ENCODE measurements around the gene DNAJC1. TPM values are rescaled to one million over a fixed set of nuclear protein-coding genes. Genes with fewer than 3 reads are reported as not detected.

DNAJC1 gene
- total and polyA plus RNA-seq, 10 of the 15 experiments (the other 5 are each of a cell fraction or from before 2014, with no cell fraction given) = 2.5 to 39.3 (median 20.4) TPM

DNA sequence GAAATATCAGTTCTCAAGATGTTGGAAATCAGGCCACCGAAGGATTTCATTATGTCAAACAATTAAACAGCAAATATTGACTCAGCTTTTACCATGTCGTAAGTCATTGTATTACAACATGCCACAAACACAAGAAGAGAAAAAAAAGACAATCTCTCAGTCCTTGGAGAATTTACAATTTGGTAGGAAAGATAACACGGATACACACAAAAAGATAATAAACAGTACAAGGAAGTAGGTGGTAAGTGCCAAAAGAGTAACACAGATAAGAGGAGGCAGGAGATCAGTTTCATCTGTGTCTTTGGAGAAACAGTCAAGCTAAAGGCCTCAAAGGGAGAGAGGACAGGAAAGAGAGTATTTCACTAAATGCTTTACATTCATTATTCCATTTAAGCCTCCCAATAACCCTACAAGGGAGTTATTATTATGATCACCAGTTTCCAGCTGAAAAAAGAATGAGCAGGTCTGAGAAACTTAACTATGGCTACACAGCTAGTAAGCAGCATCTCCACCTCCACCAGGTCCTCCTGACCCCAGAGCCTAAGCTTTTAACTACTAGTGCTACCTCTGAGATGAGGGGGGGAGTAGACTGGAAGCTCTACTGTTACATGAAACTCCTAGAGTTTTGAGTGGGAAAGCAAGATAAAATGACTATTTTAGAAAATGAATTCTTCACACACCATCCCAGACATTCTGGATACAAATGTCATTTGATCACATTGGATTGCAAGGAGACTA, 13.9 kb upstream of the DNAJC1 start:
- no TSS peak for BruUV-seq (replicated peaks)
- H3K4me2 ChIP-seq (ENCODE audit: control insufficient read depth, insufficient read depth) = no peak overlapping the region
- no peaks in the 10 kb centered on the region for H3K4me1 ChIP-seq (ENCODE audit: control insufficient read depth, insufficient read depth, low read length)
- DNase-seq (ENCODE audit: low read depth, low spot score) (no peak), FAIRE-seq (no peak), ATAC-seq (no peak)
- no peak overlapping the region for H2AFZ ChIP-seq (ENCODE audit: control insufficient read depth, low read depth, low read length)
- ChIA-PET SMC1A (ENCODE audit: uncharacterized antibody, unreplicated experiment) (interaction anchor here (0.9 to 1.1 kb wide), 2 partner anchors 20 to 24 kb away, joined by 3 read pairs; no protein-coding TSS in a partner anchor), RAD21 (ENCODE audit: unreplicated experiment) (no interaction called here), CTCF (interaction anchor here (0.6 to 2.5 kb wide), 6 partner anchors 12 to 1714 kb away, joined by 3 to 9 read pairs (median 4); no protein-coding TSS in a partner anchor), POLR2A (no interaction called here)
- H3K9ac ChIP-seq (ENCODE audit: control insufficient read depth, insufficient read depth, low read length) = no peak overlapping the region
- no peaks in the 10 kb centered on the region for H4K20me1 ChIP-seq (ENCODE audit: control insufficient read depth, insufficient read depth)
- no peaks in the 10 kb centered on the region for H3K27me3 ChIP-seq (replicated peaks in 1 of 2; ENCODE audit: control insufficient read depth in 2 of 2, insufficient read depth in 2 of 2, low read length in 1 of 2)
- intact Hi-C loops (cut with micrococcal nuclease; ENCODE audit: unreplicated experiment) = no loop called here
- H3K36me3 ChIP-seq (ENCODE audit: control insufficient read depth in 2 of 2, insufficient read depth in 2 of 2, low read length in 1 of 2) = no peaks in the 10 kb centered on the region
- WGBS (ENCODE audit: insufficient coverage, insufficient replicate concordance, low lambda C conversion rate, missing lambda C conversion rate) = 98% methylated on average over 3 of the region's 3 CpGs
- H3K9me3 ChIP-seq (replicated peaks; ENCODE audit: control insufficient read depth, insufficient read depth, low read length) = no peaks in the 10 kb centered on the region
- H3K4me3 ChIP-seq = no peak overlapping the region
- in situ Hi-C loops (cut with MboI) = no loop called here
- no peak overlapping the region for H3K27ac ChIP-seq (ENCODE audit: control insufficient read depth, insufficient read depth)
- no peaks in the 10 kb centered on the region for H3K79me2 ChIP-seq (ENCODE audit: control insufficient read depth, insufficient read depth, low read length)
- TF ChIP-seq HDAC2 (IDR thresholded peaks at IDR 0.05) (no peak), ZNF384 (IDR thresholded peaks at IDR 0.05; ENCODE audit: borderline replicate concordance, low read depth, low read length) (no peak), MXI1 (IDR thresholded peaks at IDR 0.05; ENCODE audit: low read depth, low read length) (no peak), WRNIP1 (IDR thresholded peaks at IDR 0.05; ENCODE audit: borderline replicate concordance, low read depth, low read length) (no peak), POLR2AphosphoS5 (IDR thresholded peaks at IDR 0.05; ENCODE audit: low read length) (no peak), ZZZ3 (IDR thresholded peaks at IDR 0.05; ENCODE audit: control insufficient read depth, insufficient read length, low read depth) (no peak), ATF7 (IDR thresholded peaks at IDR 0.05; ENCODE audit: low read depth) (no peak), SPI1 (IDR thresholded peaks at IDR 0.05; ENCODE audit: borderline replicate concordance, insufficient read depth, low read depth, low read length) (no peak), CHD4 (IDR thresholded peaks at IDR 0.05) (no peak), CHD1 (IDR thresholded peaks at IDR 0.05; ENCODE audit: low read depth, low read length) (no peak), GABPA (IDR thresholded peaks at IDR 0.05; ENCODE audit: low read depth) (no peak), IKZF1 (conservative IDR thresholded peaks at IDR 0.05) (no peak)
- TF ChIP-seq, protein P1, sequence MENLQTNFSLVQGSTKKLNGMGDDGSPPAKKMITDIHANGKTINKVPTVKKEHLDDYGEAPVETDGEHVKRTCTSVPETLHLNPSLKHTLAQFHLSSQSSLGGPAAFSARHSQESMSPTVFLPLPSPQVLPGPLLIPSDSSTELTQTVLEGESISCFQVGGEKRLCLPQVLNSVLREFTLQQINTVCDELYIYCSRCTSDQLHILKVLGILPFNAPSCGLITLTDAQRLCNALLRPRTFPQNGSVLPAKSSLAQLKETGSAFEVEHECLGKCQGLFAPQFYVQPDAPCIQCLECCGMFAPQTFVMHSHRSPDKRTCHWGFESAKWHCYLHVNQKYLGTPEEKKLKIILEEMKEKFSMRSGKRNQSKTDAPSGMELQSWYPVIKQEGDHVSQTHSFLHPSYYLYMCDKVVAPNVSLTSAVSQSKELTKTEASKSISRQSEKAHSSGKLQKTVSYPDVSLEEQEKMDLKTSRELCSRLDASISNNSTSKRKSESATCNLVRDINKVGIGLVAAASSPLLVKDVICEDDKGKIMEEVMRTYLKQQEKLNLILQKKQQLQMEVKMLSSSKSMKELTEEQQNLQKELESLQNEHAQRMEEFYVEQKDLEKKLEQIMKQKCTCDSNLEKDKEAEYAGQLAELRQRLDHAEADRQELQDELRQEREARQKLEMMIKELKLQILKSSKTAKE (IDR thresholded peaks at IDR 0.05; ENCODE audit: low read depth, poor library complexity, severe bottlenecking) = no peak
- TF ChIP-seq, protein P2, sequence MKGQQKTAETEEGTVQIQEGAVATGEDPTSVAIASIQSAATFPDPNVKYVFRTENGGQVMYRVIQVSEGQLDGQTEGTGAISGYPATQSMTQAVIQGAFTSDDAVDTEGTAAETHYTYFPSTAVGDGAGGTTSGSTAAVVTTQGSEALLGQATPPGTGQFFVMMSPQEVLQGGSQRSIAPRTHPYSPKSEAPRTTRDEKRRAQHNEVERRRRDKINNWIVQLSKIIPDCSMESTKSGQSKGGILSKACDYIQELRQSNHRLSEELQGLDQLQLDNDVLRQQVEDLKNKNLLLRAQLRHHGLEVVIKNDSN (IDR thresholded peaks at IDR 0.05; ENCODE audit: borderline replicate concordance, extremely low read length, insufficient read depth, low read depth, low read length) = no peak
- TF ChIP-seq, protein P3, sequence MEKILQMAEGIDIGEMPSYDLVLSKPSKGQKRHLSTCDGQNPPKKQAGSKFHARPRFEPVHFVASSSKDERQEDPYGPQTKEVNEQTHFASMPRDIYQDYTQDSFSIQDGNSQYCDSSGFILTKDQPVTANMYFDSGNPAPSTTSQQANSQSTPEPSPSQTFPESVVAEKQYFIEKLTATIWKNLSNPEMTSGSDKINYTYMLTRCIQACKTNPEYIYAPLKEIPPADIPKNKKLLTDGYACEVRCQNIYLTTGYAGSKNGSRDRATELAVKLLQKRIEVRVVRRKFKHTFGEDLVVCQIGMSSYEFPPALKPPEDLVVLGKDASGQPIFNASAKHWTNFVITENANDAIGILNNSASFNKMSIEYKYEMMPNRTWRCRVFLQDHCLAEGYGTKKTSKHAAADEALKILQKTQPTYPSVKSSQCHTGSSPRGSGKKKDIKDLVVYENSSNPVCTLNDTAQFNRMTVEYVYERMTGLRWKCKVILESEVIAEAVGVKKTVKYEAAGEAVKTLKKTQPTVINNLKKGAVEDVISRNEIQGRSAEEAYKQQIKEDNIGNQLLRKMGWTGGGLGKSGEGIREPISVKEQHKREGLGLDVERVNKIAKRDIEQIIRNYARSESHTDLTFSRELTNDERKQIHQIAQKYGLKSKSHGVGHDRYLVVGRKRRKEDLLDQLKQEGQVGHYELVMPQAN (conservative IDR thresholded peaks at IDR 0.05) = no peak
- TF ChIP-seq, protein P4, sequence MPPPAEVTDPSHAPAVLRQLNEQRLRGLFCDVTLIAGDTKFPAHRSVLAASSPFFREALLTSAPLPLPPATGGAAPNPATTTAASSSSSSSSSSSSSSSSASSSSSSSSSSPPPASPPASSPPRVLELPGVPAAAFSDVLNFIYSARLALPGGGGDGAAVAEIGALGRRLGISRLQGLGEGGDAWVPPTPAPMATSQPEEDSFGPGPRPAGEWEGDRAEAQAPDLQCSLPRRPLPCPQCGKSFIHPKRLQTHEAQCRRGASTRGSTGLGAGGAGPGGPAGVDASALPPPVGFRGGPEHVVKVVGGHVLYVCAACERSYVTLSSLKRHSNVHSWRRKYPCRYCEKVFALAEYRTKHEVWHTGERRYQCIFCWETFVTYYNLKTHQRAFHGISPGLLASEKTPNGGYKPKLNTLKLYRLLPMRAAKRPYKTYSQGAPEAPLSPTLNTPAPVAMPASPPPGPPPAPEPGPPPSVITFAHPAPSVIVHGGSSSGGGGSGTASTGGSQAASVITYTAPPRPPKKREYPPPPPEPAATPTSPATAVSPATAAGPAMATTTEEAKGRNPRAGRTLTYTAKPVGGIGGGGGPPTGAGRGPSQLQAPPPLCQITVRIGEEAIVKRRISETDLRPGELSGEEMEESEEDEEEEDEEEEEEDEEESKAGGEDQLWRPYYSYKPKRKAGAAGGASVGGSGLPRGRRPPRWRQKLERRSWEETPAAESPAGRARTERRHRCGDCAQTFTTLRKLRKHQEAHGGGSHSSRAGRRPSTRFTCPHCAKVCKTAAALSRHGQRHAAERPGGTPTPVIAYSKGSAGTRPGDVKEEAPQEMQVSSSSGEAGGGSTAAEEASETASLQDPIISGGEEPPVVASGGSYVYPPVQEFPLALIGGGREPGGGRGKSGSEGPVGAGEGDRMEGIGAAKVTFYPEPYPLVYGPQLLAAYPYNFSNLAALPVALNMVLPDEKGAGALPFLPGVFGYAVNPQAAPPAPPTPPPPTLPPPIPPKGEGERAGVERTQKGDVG (CRISPR knock-in tag; IDR thresholded peaks at IDR 0.05) = no peak

Measured in GM12878 (cell line).